KOPT-K1 (cell line): Measurements from ENCODE around the gene ZC3H7A.

Experiments used
- H3K27ac ChIP-seq: fragments of 200-600 bp; sonication (generic); 2 replicates; pipeline ENCODE4 v1.5.1; 2016; ENCODE audit warnings: antibody characterized with exemption, mild to moderate bottlenecking, low read depth, low read length; ENCODE audit not compliant: poor library complexity, severe bottlenecking
- H3K36me3 ChIP-seq: fragments of 200-600 bp; sonication (generic); 2 replicates; pipeline ENCODE4 v1.5.1; 2017; ENCODE audit warnings: antibody characterized with exemption, mild to moderate bottlenecking, low read length, moderate library complexity; ENCODE audit not compliant: insufficient read depth
- H3K9me3 ChIP-seq: fragments of 200-600 bp; sonication (generic); 2 replicates; pipeline ENCODE4 v1.5.1; 2017; ENCODE audit warnings: antibody characterized with exemption, low read length, mild to moderate bottlenecking; ENCODE audit not compliant: insufficient read depth, poor library complexity, severe bottlenecking

The ZC3H7A gene

GRCh38 chr16:11719762-11720161 lies 77.3 kb downstream of the ZC3H7A start:
- Histone ChIP-seq H3K27ac (no peak overlapping the region), H3K36me3 (peaks cover 77% of the 10 kb centered on the region)

GRCh38 chr16:11719171-11719570 lies 77.9 kb downstream of the ZC3H7A start:
- Histone ChIP-seq H3K9me3 (no peaks in the 10 kb centered on the region), H3K36me3 (peaks cover 73% of the 10 kb centered on the region), H3K27ac (no peak overlapping the region)

More at GRCh38 chr16:11719762-11720161, 77.3 kb downstream of the ZC3H7A start:
- no peaks in the 10 kb centered on the region for H3K9me3 ChIP-seq

DNA sequence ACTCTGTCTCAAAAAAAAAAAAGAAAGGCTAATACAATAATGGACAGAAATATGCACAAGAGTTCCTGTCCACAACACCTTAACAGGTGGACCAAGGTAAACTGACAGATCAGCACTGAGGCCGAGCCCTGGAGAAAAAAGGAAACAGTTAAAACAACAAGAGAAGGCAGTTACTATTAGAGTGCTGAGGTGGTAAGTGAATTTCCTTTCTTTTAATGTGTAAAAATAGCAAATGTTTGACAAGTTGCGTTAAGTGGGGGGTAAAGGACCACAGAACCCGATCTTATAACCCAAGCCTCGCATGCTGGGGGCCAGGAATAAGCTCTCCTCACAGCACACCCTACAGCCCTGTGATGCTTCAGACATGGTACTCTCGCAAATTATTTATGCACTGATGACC lies 79.2 kb downstream of the ZC3H7A start:
- peaks cover 74% of the 10 kb centered on the region for H3K36me3 ChIP-seq
- H3K27ac ChIP-seq, result no peak overlapping the region
- no peaks in the 10 kb centered on the region for H3K9me3 ChIP-seq

- H3K9me3 ChIP-seq, result no peaks in the 10 kb centered on the region
- H3K36me3 ChIP-seq, result peaks cover 72% of the 10 kb centered on the region
- no peak overlapping the region for H3K27ac ChIP-seq
Observed at GRCh38 chr16:11716336-11716735, 80.7 kb downstream of the ZC3H7A start.

DNA sequence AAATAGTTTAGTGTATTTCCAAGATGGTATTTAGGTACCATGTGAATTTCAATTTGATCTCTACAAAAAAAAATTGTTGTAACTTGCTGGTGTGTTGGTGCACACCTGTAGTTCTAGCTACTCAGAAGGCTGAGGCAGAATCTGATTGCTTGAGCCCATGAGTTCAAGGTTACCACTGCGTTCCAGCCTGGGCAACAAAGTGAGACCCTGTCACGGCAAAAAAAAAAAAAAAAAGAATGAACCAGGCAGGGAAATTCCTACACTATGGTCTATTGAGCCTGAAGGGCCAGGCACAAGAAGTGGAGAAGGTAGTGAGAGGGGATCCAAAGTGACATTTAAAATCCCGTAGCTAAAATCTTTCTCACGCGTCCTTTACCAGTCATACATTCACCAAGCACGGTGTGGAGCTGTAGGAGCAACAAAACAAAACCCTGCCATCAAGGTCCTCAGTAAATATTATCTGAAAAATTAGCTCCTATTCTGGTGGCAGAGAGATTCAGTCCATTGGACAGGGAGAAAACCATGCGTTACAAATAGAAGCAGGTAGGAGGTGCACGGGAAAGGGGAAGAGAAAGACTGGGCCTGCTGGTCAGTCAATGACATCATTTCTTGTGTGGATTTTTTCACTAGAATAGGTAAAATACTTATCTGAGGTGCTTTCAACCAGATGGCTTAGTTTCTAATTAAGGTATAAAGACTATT lies 81.7 kb downstream of the ZC3H7A start:
- Histone ChIP-seq H3K27ac (no peak overlapping the region), H3K9me3 (no peaks in the 10 kb centered on the region), H3K36me3 (peaks cover 73% of the 10 kb centered on the region)

DNA sequence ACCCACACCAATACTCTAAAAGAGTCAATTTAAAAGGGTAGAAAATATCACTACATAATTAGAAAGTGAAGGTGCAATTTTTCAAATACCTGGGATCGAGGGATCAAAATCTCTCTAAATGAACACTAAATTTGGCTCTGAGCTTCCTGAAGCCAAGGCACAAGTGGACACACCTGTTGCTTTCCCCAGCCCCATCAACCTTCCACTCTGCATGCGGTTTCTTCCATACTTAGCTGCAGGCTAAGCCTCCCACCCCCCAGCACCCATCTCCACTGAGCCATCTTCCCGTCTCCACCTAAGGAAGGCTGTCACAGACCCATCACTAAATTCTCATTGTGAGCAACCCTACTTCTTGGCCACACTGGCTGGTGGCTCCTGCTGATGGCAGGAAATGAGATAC lies 84.9 kb downstream of the ZC3H7A start:
- Histone ChIP-seq H3K36me3 (peaks cover 66% of the 10 kb centered on the region), H3K9me3 (no peaks in the 10 kb centered on the region), H3K27ac (no peak overlapping the region)

- Histone ChIP-seq H3K9me3 (no peaks in the 10 kb centered on the region), H3K36me3 (peaks cover 67% of the 10 kb centered on the region), H3K27ac (no peak overlapping the region)
Observed at GRCh38 chr16:11711662-11712061, 85.4 kb downstream of the ZC3H7A start.

DNA sequence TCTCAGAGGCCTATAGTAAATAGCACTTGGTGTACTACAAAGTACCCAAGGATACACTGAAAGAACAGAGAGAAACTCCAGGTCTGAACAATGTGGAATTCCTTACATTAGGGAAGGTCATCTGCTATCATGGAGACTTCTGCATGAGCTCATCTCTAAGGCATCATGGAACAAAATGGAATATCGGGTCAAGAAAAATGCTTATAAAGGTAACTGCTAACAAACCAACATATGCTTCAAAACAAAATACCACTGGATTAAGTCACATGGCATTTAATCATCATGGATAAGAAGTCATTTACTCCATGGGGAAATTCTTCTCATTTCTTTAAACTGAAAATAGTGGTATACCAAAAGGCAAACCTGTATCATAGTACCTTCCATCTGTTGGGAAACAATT lies 88.6 kb downstream of the ZC3H7A start:
- Histone ChIP-seq H3K27ac (no peak overlapping the region), H3K36me3 (peaks cover 59% of the 10 kb centered on the region), H3K9me3 (no peaks in the 10 kb centered on the region)

DNA sequence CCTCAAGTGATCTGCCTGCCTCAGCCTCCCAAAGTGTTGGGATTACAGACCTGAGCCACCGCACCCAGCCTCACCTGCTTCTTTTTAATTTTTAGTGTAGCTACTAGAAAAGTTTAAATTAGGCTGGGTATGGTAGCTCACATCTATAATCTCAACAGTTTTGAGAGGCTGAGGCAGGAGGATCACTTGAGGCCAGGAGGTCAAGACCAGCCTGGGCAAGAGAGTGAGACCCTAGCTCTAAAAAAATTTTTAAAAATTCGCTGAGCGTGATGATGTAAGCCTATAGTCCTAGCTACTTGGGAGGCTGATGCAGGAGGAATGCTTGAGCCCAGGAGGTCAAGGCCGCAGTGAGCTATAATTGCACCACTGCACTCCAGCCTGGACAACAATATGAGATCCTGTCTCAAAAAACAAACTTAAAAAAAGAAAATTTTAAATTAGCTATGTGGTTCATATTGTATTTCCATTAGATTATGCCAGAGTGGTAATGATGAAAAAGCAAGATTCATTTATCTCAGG lies 89.3 kb downstream of the ZC3H7A start:
- Histone ChIP-seq H3K9me3 (no peaks in the 10 kb centered on the region), H3K36me3 (peaks cover 59% of the 10 kb centered on the region), H3K27ac (no peak overlapping the region)

GRCh38 chr16:11706180-11706742 lies 90.8 kb downstream of the ZC3H7A start:
- Histone ChIP-seq H3K9me3 (no peaks in the 10 kb centered on the region), H3K27ac (no peak overlapping the region), H3K36me3 (peaks cover 47% of the 10 kb centered on the region)

DNA sequence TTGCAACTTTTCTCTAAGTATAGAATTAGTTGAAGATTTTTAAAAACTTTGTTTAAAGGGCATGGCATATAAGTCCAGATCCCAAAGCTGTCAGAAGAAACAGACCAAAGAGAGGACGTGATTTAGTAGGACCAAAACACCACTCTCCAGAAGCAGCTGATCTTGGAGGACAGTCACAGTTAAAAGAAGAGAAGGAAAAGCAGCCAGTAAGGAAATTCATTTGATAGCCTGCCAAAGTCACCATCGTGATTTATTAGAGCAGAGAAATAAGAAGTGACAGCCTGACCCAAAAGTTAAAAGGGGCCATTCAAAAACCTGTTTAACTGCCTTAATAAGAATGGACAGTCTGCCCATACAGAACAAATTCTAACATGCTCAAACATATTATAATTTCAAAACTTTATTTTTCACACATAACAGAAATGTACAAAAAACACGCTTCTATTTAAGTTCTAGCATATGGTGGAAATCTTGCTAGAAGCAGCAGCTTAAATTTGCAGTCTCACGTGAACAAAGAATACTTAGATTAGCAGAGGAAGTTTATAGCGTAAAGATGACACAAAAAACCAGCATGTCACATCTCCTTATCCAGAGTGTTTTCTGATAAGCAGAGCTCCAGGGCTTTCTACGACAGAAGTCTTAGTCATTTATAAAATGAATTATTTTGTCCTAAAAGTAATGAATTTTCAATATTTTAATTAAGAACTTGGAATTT lies 91.6 kb downstream of the ZC3H7A start:
- Histone ChIP-seq H3K27ac (no peak overlapping the region), H3K9me3 (no peaks in the 10 kb centered on the region), H3K36me3 (peaks cover 46% of the 10 kb centered on the region)
